Measurements from ENCODE around the gene CYP27B1.

DNA sequence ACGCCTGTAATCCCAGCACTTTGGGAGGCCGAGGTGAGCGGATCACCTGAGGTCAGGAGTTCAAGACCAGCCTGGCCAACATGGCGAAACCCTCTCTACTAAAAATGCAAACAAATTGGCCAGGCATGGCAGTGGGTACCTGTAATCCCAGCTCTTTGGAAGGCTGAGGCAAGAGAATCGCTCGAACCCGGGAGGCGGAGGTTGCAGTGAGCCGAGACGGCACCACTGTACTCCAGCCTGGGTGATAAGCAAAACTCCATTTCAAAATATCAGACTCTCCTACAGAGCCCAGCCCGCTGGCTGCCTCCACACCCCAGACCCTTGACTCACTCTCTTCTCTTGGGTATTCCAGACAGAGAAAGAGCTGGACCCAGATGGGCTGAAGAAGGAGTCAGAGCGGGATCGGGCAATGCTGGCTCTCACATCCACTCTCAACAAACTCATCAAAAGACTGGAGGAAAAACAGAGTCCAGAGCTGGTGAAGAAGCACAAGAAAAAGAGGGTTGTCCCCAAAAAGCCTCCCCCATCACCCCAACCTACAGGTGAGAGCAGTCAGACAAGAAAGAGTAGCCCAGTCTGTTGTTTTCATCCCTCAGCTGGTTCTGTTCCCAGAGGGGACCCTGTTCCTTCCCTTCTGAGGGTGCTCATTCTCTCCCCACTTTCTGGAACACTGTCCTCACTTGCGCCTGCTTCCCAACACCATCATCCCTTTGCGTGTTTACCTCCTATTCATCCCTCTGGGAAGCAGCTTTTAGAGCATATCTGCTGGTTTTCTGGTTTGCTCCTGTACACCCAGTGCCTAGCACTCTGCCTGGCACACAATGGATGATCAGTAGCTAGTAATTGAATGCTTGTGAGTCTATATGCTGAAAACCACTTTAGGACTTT lies 48.0 kb downstream of the CYP27B1 start:
- TF ChIP-seq, protein P1, sequence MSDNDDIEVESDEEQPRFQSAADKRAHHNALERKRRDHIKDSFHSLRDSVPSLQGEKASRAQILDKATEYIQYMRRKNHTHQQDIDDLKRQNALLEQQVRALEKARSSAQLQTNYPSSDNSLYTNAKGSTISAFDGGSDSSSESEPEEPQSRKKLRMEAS (IDR thresholded peaks at IDR 0.05) = no peak
- no peak for TF ChIP-seq EGR1 (IDR thresholded peaks at IDR 0.05; ENCODE audit: low read depth in 2 of 2)

Measured in liver (tissue), 2 donors.